ENCODE measurements around the gene CDKAL1.

- TF ChIP-seq, protein P1, sequence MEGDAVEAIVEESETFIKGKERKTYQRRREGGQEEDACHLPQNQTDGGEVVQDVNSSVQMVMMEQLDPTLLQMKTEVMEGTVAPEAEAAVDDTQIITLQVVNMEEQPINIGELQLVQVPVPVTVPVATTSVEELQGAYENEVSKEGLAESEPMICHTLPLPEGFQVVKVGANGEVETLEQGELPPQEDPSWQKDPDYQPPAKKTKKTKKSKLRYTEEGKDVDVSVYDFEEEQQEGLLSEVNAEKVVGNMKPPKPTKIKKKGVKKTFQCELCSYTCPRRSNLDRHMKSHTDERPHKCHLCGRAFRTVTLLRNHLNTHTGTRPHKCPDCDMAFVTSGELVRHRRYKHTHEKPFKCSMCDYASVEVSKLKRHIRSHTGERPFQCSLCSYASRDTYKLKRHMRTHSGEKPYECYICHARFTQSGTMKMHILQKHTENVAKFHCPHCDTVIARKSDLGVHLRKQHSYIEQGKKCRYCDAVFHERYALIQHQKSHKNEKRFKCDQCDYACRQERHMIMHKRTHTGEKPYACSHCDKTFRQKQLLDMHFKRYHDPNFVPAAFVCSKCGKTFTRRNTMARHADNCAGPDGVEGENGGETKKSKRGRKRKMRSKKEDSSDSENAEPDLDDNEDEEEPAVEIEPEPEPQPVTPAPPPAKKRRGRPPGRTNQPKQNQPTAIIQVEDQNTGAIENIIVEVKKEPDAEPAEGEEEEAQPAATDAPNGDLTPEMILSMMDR (IDR thresholded peaks at IDR 0.05; ENCODE audit: poor library complexity): no peak
- no peak for TF ChIP-seq EZH2 (IDR thresholded peaks at IDR 0.05; ENCODE audit: borderline replicate concordance)
Measured at GRCh38 chr6:21262504-21262903, 728.2 kb downstream of the CDKAL1 start.

All from hepatocyte (in vitro differentiated cells).